Adrenal gland (tissue), 5 donors: ENCODE results near the gene PSTPIP2.

Experiments used
- POLR2A ChIP-seq, 2 donors: fragments of 450-650 bp; IDR thresholded peaks; one replicate each; pipeline ENCODE4 v1.6.1; 2017; ENCODE audit warnings: antibody characterized with exemption in 2 of 2, mild to moderate bottlenecking in 2 of 2, moderate library complexity in 1 of 2
- TF ChIP-seq, protein P1 (sequence below), 6 experiments: fragments of 450-650 bp in 4 of 6; fragments of 200-600 bp in 2 of 6; sonication (generic) in 1 of 6; IDR thresholded peaks; 1 replicate in 5 of 6; 2 replicates in 1 of 6; pipeline versions ENCODE4 v1.5.1 to v1.8.0; 2016 to 2021; ENCODE audit warnings: antibody characterized with exemption in 6 of 6, mild to moderate bottlenecking in 2 of 6, moderate library complexity in 1 of 6
- donor health status: DM: no; HTN: no; CAD: no.

- TF ChIP-seq, protein P1, sequence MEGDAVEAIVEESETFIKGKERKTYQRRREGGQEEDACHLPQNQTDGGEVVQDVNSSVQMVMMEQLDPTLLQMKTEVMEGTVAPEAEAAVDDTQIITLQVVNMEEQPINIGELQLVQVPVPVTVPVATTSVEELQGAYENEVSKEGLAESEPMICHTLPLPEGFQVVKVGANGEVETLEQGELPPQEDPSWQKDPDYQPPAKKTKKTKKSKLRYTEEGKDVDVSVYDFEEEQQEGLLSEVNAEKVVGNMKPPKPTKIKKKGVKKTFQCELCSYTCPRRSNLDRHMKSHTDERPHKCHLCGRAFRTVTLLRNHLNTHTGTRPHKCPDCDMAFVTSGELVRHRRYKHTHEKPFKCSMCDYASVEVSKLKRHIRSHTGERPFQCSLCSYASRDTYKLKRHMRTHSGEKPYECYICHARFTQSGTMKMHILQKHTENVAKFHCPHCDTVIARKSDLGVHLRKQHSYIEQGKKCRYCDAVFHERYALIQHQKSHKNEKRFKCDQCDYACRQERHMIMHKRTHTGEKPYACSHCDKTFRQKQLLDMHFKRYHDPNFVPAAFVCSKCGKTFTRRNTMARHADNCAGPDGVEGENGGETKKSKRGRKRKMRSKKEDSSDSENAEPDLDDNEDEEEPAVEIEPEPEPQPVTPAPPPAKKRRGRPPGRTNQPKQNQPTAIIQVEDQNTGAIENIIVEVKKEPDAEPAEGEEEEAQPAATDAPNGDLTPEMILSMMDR (IDR thresholded peaks at IDR 0.05): no peak
- TF ChIP-seq POLR2A (IDR thresholded peaks at IDR 0.05): no peak
These were observed 12.4 kb upstream of the PSTPIP2 start for GRCh38 chr18:46084431-46084830.
